ENCODE data around the gene SLAMF1.
"Not testable (repeated sequence)": the region's sequence is repeated elsewhere in the genome, so short reads cannot be mapped to it uniquely, and the experiment has no call there.

SLAMF1 gene

DNA sequence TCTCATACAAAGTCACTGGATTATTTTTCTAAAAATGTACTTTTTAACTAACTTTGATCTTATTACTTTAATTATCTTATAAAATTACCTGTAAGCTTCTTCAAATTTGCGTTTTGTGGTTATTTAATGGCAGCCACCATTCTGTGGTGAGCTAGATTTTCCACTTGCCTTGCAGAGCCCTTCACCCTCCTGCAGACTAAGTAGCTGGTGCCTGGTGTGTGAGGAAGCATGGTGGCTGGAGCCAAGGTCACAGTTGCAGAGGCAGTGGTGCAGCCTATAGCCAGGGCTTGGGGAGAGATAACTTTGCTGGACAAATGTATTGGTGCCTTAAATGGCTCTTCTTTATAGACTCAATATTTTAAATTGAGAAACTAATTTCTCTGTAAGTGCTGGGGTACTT, 56.4 kb downstream of the SLAMF1 start:
- no peak for DNase-seq

DNA sequence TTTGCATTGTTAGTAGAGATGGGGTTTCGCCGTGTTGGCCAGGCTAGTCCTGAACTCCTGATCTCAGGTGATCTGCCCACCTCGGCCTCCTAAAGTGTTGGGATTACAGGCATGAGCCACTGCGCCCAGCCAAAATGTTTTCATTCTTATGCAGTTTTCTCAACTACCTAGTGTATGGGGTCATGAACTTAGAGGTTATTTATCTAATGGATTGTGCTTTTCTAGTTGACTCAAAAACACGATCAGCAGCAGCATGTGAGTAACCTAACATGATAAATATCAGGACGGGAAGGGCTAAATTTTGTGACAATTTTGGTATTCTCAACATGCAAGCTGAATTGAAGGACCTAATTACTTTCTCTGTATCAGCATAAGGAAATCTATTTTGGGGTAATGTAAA, 58.4 kb downstream of the SLAMF1 start:
- no peak for DNase-seq

DNA sequence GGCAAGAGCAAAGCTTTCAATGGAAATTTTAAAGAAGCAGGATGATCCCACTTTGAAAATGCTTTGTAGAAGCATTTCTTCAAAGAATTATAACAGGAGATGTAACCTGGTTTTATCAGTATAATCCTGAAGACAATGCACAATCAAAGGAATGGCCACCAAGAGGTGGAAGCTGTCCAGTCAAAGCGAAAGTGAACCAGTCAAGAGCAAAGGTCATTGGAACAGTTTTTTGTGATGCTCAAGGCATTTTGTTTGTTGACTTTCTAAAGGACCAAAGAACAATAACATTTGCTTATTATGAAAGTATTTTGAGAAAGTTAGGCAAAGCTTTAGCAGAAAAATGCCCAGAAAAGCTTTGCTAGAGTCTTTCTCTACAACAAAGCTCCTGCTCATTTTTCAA, 62.1 kb downstream of the SLAMF1 start:
- DNase-seq: no peak

DNA sequence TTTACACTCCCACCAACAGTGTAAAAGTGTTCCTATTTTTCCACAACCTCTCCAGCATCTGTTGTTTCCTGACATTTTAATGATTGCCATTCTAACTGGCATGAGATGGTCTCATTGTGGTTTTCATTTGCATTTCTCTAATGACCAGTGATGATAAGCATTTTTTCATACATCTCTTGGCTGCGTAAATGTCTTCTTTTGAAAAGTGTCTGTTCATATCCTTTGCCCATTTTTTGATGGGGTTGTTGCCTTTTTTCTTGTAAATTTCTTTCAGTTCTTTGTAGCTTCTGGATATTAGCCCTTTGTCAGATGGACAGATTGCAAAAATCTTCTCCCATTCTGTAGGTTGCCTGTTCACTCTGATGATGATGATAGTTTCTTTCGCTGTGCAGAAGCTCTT, 63.9 kb downstream of the SLAMF1 start:
- not testable (repeated sequence) for DNase-seq

DNA sequence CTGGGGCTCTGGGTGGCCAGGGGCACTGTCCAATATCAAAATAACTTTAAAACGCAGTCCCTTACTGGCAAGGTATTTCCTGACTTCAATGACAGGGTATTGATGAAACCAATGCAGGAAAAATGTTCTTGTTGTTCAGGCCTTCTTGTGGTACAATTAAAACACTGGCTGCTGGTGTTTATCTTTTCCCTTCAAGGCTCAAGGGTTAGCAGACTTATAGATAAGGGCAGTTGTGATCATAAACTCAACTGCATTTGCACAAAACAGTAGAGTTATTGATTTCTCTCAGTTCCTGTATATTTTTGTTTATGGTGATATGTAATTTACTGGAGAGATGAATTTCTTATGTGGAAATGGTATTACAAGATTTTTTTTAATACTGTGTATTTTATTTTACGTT, 64.9 kb downstream of the SLAMF1 start:
- DNase-seq: no peak

DNA sequence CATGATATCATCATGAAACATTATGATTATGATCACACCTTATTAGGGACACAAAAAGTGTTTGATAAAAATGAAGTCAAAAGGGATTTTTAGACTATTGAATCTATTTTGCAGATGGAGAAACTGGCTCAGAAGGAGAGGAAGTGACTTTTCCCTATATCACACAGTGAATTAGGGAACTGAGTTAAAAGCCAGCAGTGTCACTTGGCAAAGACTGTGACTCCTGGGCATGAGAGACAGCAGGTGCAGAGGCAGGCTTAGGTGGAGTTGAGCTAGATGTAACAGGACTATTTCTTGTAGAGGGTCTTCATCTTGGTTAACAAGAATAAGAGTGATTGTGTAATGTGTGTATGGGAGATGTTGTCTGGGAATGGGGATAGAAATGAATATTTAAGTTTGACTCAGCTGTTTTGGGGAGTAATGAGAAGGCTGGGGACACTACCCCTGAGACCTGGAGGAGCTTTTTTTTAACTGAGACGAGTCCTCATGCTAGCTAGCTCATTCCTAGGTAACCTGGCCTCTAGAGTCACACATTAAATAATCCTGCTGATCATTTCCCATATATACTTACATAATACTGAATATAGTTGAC, 66.5 kb downstream of the SLAMF1 start:
- peak; percentile 76 for DNase-seq

DNA sequence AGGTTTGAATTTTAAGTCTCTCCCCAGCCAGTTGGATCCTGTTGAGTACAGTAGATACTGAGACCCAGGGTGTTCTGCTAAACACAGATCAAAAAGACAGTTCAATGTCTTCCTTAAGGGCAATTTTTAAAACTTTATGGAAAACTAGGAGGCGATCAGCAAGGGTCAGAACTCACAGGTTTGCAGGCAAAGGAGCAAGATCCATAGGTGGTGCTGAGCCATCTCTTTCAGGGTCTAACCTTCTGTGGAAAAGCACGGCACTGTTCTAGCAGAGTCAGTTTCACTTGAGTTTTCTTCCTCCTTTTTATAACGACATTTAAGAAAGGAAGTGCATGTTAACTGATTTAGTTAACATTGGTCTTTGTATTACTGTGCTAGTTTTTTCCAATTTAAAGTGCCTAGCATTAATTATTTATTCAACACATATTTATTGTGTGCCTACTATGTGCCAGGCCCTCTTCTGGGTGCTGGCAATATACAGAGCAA, 67.6 kb downstream of the SLAMF1 start, which contains the start of gene CD84:
TSS of gene CD84 (minus strand) at position 281 of the 486 bp plus-strand sequence. CDS start at position 222, 59 bp downstream.
- peak; percentile 76 for DNase-seq

DNA sequence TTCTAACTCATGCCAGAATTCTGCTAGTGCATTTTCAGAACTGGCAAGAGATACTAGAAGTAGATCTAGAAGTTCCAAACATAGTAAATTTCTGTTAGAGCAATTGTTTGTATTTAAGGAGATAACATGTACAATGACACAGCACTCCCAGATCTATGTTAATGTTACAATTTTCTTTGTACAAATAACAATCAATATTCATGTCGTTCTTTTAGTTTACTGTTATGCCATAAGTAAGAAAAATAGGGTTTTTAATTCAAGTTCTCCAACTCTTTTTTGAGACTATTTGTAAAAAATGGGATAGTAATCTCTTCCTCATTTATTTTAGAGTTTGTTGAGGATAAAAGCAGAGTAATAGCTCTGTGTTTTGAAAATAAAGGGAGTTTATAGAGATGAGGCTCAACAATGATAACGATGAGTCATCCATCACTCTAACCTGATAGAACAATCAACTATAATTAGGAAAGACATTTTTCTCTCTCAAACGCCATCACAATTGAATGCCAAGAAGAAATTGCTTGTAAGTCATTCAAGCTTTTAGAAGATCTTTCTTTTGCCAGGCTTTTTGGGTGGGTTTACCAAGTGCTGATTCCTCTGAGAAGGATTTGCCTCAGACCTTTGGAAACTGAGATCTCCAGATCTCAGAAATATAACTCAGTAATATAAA, 68.2 kb downstream of the SLAMF1 start:
- peak; percentile 39 for DNase-seq

DNA sequence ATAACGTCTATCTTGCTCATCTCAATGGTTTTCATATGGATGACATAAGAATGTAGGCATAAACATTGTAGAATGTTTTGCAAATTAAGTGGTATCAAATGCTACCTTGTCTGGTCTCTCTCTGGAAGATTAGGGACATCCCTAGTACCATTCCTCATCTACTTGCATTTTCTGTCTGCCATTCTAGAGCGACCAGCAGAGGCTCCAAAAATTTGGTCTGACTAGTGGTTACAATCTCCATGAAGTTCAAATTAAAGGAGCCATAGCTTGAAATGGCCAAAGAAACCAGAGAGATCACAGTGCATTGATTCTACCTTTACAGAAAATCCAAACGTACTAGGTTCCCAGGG, 68.7 kb downstream of the SLAMF1 start:
- DNase-seq: peak; percentile 58

DNA sequence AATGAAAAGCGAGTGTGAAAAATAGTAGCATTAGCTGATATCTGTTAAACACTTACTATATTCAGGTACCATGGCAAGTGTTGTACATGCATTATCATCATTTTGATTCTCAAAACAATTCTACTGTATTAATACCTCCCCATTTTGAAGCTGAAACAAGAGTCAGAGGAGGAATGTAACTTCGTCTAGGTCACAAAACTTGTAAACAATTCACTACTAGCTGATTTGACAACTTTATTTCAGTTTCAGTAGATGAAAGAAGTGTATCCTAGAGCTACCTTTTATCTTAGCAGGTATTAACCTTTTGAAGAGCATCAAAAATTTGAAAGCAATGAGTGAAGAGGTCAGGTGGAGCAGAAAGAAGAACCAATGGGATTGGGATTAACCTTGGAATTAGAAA, 69.2 kb downstream of the SLAMF1 start:
- no peak for DNase-seq

DNA sequence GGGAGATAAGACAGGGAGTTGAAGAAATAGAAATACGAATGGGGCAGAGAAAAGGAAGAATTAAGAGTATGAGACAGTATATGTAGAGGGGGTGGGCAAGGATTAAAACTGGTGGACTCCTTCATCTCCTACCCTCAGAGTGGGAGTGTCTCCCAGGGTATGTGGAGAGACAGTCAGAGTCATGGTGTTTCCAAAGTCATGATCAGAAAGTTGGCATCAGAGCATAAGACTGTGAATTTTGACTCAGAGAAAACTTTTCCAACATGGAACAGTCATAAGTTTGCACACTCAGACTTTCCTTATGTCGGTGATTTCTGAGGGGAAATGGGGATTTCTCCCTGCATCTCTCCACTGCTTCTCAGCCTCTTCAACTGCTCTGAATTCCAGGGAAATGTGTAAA, 70.0 kb downstream of the SLAMF1 start:
- DNase-seq: peak; percentile 80

DNA sequence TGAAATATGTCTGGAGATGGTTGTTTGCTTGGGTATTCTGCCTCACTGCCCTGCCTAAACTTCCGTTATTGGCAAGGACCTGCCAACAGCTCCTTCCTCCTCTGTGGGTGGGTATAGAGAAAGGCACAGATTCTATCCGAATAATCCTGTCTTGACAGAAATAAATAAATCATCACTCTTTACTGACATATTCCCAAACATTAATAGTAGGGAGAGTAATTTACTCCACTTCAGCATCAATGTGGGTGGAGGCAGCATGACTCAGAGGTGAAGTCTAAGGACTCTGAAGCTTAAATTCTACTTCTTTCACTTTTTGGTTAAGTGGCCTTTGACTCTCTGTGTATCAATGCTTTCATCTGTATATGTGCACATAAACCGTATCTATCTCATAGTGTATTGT, 70.5 kb downstream of the SLAMF1 start:
- DNase-seq: peak; percentile 83

DNA sequence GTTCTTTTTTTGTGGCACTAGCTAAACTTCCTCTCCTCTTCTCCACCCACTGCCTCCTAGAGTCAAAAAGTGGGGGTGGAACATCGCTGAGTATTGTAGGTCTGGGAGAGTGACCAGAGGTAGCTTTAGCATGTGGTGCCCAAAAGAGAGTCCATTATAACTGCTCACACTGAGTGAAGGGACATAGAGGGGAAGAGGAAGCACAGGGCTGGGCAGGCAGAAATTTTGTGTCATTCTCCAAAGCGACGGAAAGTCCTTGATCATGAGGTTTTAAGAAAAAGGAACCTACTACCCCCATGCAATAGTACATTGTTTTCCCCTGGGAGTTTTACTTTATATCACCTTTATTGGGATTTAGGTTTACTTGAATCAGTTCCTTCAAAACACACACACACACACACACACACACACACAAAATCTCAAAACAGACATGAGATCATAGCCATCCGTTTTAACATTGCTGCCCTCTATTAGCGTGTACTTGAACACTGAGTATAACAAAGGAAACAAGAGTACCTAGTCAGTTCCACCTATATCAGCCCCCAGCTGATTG, 71.7 kb downstream of the SLAMF1 start:
- peak; percentile 85 for DNase-seq

DNA sequence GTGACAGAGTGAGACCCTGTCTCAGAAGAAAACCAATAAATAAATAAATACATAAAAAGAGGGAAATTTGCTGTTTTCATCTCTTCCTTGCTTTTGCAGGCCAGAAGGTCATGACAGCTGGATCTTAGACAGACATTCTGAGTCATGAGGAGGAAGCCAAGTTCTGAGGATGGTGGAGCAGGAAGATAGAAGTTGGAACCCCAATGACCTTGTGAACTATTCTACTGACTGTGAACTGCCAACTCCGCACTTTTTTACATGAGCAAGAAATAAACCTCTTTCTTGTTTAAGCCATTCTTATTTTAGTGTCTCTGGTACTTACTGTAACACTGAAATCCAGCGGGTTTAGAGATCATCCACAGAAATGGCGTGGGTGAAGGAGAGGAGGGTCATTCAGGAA, 76.0 kb downstream of the SLAMF1 start:
- peak; percentile 68 for DNase-seq

DNA sequence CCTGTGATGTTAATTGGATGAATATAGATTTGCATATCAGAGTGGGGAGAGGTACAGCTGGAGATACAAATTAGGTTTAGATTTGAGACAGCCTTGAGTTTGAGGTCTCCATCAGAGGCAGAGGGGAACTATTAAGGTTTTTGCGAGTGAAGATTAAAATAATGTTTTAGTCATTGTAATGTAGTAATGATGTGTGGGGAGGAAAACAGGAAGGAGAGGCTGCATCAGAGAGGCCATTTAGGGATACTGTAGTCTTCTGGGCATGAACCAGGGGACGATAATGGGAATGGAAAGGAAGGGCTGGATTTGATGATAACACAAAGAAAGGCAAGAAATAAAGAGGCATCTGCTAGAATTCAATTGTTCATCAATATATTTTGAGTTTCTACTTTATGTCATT, 77.0 kb downstream of the SLAMF1 start:
- peak; percentile 59 for DNase-seq

DNA sequence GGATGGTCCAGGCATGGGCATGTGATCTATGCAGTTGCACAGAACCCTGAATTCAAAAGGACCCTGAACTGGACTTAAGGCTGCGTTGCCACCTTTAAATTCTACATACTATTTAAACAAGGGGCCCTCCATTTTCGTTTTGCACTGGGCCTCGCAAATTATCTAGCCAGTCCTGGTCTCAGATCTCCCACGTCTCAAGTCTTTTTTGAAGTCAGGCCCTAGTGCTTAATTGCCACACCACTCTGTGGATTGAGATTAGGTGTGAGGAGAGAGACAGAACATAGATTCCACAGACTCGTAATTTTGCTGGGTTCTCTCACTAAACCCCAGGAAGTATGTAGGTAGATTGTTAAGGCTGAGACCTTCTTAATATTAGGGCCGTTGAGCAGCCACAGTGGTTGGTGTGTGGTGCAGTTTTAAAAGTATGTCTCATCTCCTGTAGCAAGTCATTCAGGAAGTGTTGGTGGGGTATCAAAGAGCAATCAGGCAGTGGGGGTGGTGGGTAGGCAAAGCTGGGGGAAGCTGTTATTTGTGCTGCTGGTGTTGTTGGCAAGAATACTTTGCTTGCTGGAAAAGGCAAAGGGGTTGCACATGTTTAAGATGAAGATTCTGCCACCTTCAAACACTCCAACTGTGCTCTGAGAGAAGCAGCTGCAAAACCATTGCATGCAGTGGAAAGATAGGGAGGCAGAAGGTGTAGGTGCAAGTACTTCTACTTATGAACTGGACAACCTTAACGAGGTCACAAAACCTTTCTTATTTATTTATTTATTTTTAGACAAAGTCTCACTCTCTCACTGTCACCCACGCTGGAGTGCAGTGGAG, 78.8 kb downstream of the SLAMF1 start:
- peak; percentile 48 for DNase-seq

DNA sequence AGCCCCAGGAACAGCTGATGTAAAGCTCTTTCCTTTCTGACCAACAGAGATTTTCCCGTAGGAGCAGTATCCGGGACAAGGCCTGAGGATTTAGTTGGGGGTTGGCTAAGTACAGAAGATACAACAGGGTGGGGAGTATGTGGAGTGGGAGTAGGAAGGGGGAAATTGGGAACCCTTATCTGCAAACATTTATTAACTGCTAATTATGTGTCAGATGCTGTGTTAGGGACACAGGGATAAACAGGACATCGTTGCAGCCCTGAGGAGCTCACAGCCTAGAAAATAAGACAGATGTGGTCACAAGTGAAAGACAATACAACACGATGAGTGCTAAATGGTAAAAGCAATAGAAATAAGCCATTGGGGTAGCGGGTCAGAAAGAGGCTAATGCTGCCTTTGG, 79.5 kb downstream of the SLAMF1 start:
- no peak for DNase-seq

DNA sequence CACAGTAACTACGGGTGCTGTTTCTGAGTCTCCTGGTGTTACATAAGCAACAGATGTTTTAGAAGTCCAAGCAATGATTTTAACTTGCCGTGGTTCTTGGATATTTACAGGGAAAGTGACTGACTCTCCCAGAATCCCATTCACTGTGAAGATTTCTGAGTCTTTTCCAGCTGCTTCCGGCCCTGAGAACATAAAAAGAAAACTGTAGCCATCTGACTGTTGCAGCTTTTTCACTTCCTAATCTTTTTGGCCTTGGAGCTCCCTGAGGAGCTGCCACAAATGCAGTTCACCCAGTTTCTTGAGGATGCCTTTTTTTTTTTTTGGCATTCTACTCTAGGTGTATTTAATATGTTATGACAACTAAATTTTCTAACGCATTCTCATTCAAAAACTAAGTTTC, 81.3 kb downstream of the SLAMF1 start:
- DNase-seq: no peak

DNA sequence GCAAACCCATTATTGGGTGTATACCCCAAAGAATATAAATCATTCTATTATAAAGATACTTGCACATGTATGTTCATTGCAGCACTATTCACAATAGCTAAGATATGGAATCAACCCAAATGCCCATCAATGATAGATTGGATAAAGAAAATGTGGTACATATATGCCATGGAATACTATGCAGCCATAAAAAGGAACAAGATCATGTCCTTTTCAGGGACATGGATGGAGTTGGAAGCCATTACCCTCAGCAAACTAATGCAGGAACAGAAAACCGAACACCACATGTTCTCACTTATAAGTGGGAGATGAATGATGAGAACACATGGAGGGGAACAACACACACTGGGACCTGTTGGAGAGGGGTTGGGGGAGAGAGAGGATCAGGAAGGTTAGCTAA, 83.6 kb downstream of the SLAMF1 start:
- DNase-seq: not testable (repeated sequence)

DNA sequence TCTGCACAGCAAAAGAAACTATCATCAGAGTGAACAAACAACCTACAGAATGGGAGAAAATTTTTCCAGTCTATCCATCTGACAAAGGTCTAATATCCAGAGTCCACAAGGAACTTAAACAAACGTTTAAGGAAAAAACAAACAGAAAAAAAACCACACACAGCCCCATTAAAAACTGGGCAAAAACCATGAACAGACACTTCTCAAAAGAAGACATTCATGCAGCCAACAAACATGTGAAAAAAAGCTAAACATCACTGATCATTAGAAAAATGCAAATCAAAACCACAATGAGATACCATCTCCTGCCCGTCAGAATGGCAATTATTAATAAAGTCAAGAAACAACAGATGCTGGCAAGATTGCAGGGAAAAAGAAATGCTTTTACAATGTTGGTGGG, 84.1 kb downstream of the SLAMF1 start:
- not testable (repeated sequence) for DNase-seq

DNA sequence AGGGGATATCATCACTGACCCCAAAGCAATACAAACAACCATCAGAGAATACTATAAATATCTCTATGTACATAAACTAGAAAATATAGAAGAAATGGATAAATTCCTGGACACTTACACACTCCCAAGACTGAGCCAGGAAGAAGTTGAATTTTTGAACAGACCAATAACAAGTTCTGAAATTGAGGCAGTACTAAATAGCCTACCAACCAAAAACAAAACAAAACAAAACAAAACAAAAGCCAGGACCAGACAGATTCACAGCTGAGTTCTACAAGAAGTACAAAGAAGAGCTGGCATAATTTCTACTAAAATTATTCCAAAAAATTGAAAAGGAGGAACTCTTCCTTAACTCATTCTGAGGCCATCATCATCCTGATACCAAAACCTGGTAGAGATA, 86.0 kb downstream of the SLAMF1 start:
- no peak for DNase-seq

DNA sequence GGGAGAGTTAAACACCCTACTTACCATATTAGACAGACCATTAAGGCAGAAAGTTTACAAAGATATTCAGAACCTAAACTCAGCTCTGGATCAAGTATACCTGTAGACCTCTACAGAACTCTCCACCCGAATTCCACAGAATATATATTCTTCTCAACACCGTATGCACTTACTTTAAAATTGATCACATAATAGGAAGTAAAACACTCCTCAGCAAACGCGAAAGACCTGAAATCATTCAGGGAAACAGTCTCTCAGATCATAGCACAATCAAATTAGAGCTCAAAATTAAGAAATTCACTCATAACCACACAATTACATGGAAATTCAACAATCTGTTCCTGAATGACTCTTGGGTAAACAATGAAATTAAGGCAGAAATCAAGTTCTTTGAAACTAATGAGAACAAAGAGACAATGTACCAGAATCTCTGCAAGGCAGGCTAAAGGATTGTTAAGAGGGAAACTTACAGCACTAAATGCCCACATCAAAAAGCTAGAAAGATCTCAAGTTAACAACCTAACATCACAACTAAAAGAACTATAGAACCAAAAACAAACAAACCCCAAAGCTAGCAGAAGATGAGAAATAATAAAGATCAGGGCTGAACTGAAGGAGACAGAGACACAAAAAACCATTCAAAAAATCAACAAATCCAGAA, 86.7 kb downstream of the SLAMF1 start:
- DNase-seq: no peak

DNA sequence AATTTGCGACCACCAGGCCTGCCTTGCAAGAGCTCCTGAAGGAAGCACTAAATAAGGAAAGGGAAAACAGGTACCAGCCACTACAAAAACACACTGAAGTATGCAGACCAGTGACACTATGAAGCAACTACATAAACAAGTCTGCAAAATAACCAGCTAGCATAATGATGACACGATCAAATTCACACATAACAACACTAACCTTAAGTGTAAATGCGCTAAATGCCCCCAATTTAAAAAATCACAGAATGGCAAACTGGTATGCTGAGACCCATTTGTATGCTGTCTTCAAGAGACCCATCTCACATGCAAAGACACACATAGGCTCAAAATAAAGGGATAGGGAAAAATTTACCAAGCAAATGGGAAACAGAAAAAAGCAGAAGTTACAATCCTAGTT, 87.4 kb downstream of the SLAMF1 start:
- not testable (repeated sequence) for DNase-seq
